ENCODE measurements around the gene CARD19.

DNA sequence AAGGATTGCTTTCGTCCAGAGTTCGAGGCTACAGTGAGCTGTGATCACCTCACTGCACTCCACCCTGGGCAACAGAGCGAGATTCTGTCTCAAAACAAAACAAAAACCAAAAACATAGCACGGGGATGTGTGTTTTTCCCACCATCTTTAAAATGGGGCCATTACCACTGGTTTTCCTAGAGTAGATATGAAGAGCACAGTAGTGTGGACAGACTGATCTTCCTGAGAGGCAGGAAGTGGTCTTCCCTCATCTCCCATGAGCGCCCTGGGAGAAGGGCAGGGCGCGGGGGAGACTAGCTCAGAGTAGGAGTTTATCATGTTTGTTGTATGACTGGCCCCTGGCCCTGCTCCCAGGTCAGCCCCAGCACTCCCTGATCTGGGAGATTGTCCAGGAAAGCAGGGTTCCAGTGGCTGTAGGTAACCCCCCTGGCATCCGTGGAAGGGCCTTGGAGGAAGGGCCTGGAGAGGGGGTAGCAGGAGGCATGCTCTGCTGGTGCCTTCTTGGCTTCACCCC, 35.2 kb upstream of the CARD19 start:
- TF ChIP-seq CTCF (IDR thresholded peaks at IDR 0.05) (no peak), POLR2A (IDR thresholded peaks at IDR 0.05) (no peak)
